ENCODE results near the gene CCDC61. TPM values are rescaled to one million over a fixed set of nuclear protein-coding genes. Genes with fewer than 3 reads are reported as not detected.
A peak's percentile ranks its signal among the peaks of the same experiment; 100 is the strongest.

CCDC61 gene
- 10.3 TPM for total RNA-seq (2013)
- polyA plus RNA-seq, result 1 to 10 TPM; 4.3 to 8.8 (median 6.1) TPM
- 8.2 and 13.2 TPM in 2 replicates for polyA minus RNA-seq
- total RNA-seq, result 0.58 to 3.5 (median 2.1) reads per million in 11 experiments

GRCh38 chr19:45994998-45995714 lies at the start of gene CCDC61:
TSS of gene CCDC61 (plus strand) at chr19:45995467. CDS start at chr19:46003019, 7,552 bp downstream.
- Mint-ChIP-seq H3K9me3 (peaks cover 0 to 4% (median 1%) of the 10 kb centered on the region in 7 donors), H3K36me3 (peaks cover 6 to 8% of the 10 kb centered on the region in 2 donors), H3K4me1 (peaks cover 13% of the 10 kb centered on the region), H3K4me3 (no peak within 1 kb of the TSS), H3K27ac (peak within 1 kb of the TSS in 1 of 7 donors; percentile 54), H3K27me3 (ENCODE audit: low read depth in 3 of 3) (peaks cover 13 to 16% (median 13%) of the 10 kb centered on the region in 3 donors)
- H3K79me2 ChIP-seq (ENCODE audit: insufficient read depth, low read length), result no peaks in the 10 kb centered on the region
- peak within 1 kb of the TSS; percentile 72 for H3K9ac ChIP-seq (ENCODE audit: insufficient read depth, low read length, poor library complexity, severe bottlenecking)
- H2AFZ ChIP-seq (ENCODE audit: insufficient read depth, low read depth, low read length, poor library complexity, severe bottlenecking), result peak within 1 kb of the TSS; percentile 97
- under 1% methylated on average over 21 of the region's 34 CpGs for WGBS (ENCODE audit: insufficient coverage)
- peak within 1 kb of the TSS; percentile 3 to 82 for H3K27ac ChIP-seq (ENCODE audit: low read depth in 1 of 2, low read length in 2 of 2)
- no peaks in the 10 kb centered on the region for H3K36me3 ChIP-seq (replicated peaks in 1 of 2; ENCODE audit: control insufficient read depth in 1 of 2, insufficient read depth in 2 of 2, low read length in 2 of 2)
- TF ChIP-seq CTCF (IDR thresholded peaks at IDR 0.05), result no peak
- H3K4me1 ChIP-seq (ENCODE audit: control insufficient read depth in 1 of 2, insufficient read depth in 2 of 2, low read length in 2 of 2), result peaks cover 21 to 26% of the 10 kb centered on the region in 2 donors
- H3K27me3 ChIP-seq (ENCODE audit: control insufficient read depth in 2 of 2, insufficient read depth in 2 of 2, low read length in 2 of 2), result peaks cover 0 to 6% of the 10 kb centered on the region in 2 donors
- H3K4me2 ChIP-seq (replicated peaks; ENCODE audit: extremely low read depth, low read length, poor library complexity, severe bottlenecking), result peak within 1 kb of the TSS; percentile 97
- peak; percentile 99 to 100 (median 99) for DNase-seq
- peak within 1 kb of the TSS; percentile 56 to 91 (median 72) for H3K4me3 ChIP-seq (replicated peaks in 1 of 3; ENCODE audit: low read depth in 2 of 3, low read length in 3 of 3)
- no peaks in the 10 kb centered on the region for H3K9me3 ChIP-seq (replicated peaks in 1 of 2; ENCODE audit: control insufficient read depth in 1 of 2, insufficient read depth in 1 of 2, low read length in 2 of 2)
- intact Hi-C loops (cut with micrococcal nuclease), result loop anchor here in 1 of 2 donors (2.0 kb wide), 1 partner anchor 132 kb away; the partner anchor contains the start of gene SYMPK
- H4K20me1 ChIP-seq (ENCODE audit: insufficient read depth, low read length), result peaks cover 11% of the 10 kb centered on the region

- no peak overlapping the region for H3K4me3 ChIP-seq (replicated peaks in 1 of 3; ENCODE audit: low read depth in 2 of 3, low read length in 3 of 3)
- peaks cover 0 to 5% of the 10 kb centered on the region in 2 donors for H3K27me3 ChIP-seq (ENCODE audit: control insufficient read depth in 2 of 2, insufficient read depth in 2 of 2, low read length in 2 of 2)
- Mint-ChIP-seq H3K4me3 (no peak overlapping the region), H3K27ac (no peak overlapping the region), H3K27me3 (ENCODE audit: low read depth in 3 of 3) (peaks cover 12 to 21% (median 20%) of the 10 kb centered on the region in 3 donors), H3K4me1 (peaks cover under 1% of the 10 kb centered on the region), H3K36me3 (no peaks in the 10 kb centered on the region), H3K9me3 (peaks cover 0 to 7% (median 4%) of the 10 kb centered on the region in 7 donors)
- DNase-seq, result no peak
- H3K27ac ChIP-seq (ENCODE audit: low read depth in 1 of 2, low read length in 2 of 2), result no peak overlapping the region
- peaks cover 4 to 6% of the 10 kb centered on the region in 2 donors for H3K4me1 ChIP-seq (ENCODE audit: control insufficient read depth in 1 of 2, insufficient read depth in 2 of 2, low read length in 2 of 2)
- intact Hi-C loops (cut with micrococcal nuclease), result no loop called here
- no peak for TF ChIP-seq CTCF (IDR thresholded peaks at IDR 0.05)
- H3K9ac ChIP-seq (ENCODE audit: insufficient read depth, low read length, poor library complexity, severe bottlenecking), result no peak overlapping the region
- no peak overlapping the region for H2AFZ ChIP-seq (ENCODE audit: insufficient read depth, low read depth, low read length, poor library complexity, severe bottlenecking)
- no peak overlapping the region for H3K4me2 ChIP-seq (replicated peaks; ENCODE audit: extremely low read depth, low read length, poor library complexity, severe bottlenecking)
- H4K20me1 ChIP-seq (ENCODE audit: insufficient read depth, low read length), result no peaks in the 10 kb centered on the region
- WGBS (ENCODE audit: insufficient coverage), result 100% methylated on average over 1 of the region's 1 CpG
- H3K36me3 ChIP-seq (replicated peaks in 1 of 2; ENCODE audit: control insufficient read depth in 1 of 2, insufficient read depth in 2 of 2, low read length in 2 of 2), result no peaks in the 10 kb centered on the region
- H3K9me3 ChIP-seq (replicated peaks in 1 of 2; ENCODE audit: control insufficient read depth in 1 of 2, insufficient read depth in 1 of 2, low read length in 2 of 2), result peaks cover under 1 to 2% of the 10 kb centered on the region in 2 donors
- no peaks in the 10 kb centered on the region for H3K79me2 ChIP-seq (ENCODE audit: insufficient read depth, low read length)
Observed at GRCh38 chr19:45947926-45948325, 47.3 kb upstream of the CCDC61 start.
